Activated T-cell treated with anti-CD3 and anti-CD28 coated beads, Interleukin-2, amount 50 U/mL, for 1 hour (primary cell): ENCODE data around the gene RBM20.
A peak's percentile ranks its signal among the peaks of the same experiment; 100 is the strongest.

Experiments used
- DNase-seq: peaks from one replicate; pipeline ENCODE4 v3.0.0-alpha.2; 2020

Gene RBM20

GRCh38 chr10:110818311-110819256 lies 174.4 kb downstream of the RBM20 start:
- no peak for DNase-seq

DNA sequence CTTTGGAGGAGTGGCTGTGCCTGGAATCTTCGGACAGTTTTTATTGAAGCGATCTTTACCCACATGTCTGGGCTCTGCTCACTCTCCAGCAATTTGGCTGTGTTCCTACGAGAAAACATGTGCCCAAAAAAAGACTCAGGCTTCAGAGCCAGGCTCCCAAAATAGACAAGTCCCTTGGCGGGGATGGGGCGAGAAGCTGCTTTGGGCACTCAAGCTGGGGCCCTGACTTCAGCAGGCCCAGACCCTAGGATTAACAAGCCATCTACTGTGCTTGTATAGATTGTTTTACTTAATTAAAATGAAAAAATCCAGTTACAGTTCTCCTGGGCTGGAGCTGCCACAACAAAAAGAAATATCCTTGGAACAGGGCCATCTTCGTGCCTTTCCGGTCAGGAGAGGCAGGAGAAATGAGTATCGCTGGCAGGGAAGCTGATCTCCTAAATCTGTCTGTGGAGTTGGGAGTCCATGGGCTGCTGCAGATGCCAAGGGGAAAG lies 176.2 kb downstream of the RBM20 start:
- DNase-seq, result no peak

DNA sequence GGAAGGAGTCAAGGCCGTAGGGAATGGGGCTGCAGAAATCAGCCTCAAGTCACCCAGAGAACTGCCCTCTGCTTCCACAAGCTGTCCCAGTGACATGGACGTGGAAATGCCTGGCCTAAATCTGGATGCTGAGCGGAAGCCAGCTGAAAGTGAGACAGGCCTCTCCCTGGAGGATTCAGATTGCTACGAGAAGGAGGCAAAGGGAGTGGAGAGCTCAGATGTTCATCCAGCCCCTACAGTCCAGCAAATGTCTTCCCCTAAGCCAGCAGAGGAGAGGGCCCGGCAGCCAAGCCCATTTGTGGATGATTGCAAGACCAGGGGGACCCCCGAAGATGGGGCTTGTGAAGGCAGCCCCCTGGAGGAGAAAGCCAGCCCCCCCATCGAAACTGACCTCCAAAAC lies 177.4 kb downstream of the RBM20 start:
- no peak for DNase-seq

GRCh38 chr10:110822035-110822711 lies 178.0 kb downstream of the RBM20 start:
- no peak for DNase-seq

GRCh38 chr10:110822712-110823311 lies 178.7 kb downstream of the RBM20 start:
- DNase-seq, result no peak

DNA sequence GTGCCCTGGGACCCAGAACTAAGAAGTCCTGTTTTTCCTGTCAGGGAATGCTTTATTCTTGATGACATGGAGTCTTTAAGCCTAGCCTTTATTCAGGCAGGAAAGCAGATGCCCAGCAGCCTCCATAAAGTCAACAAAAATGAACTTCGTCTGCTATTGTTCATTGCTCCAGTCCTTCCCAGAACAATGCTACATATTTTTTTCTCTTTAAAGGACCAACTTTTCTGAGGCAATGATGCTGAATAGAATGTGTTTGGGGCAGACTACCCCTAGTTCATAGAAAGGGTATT lies 180.0 kb downstream of the RBM20 start:
- no peak for DNase-seq

DNA sequence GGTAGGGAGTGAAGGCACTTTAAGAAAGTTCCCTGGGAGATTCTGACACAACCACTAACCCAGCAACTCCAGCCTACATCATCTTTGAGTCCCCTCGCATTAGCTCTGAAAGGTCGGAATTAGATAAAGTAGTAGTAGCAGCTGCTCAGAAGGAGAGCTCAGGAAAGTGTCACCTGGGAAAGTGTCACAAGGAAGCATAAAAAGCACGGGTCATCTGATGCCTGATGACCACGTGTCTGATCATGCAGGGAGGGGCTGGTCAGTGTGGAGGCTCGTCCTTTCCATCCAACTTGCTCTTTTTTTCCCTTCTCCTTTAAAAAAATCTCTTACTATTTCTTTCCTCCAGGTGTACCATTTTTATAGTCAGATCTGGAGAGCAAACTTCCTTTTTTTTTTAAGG lies 180.5 kb downstream of the RBM20 start:
- no peak for DNase-seq

DNA sequence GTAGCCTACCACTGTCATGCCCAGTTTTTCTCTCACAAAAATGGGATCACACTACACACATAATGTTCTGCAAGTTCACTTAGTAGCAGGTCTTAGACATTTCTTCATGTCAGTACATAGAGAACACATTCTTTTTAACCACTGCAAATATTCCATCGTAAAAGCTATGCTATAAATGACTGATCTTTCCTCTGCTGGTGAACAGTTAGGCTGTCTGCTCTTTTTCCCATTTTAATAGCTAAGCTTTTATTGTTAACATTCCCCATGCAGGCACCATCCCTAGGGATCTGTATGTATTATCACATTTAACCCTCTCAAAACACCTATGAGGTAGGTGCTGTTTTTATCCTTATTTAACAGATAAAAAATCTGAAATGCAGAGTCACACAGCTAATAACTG lies 181.4 kb downstream of the RBM20 start:
- DNase-seq, result no peak

GRCh38 chr10:110827410-110827809 lies 183.3 kb downstream of the RBM20 start:
- no peak for DNase-seq

GRCh38 chr10:110827875-110828274 lies 183.7 kb downstream of the RBM20 start:
- no peak for DNase-seq

DNA sequence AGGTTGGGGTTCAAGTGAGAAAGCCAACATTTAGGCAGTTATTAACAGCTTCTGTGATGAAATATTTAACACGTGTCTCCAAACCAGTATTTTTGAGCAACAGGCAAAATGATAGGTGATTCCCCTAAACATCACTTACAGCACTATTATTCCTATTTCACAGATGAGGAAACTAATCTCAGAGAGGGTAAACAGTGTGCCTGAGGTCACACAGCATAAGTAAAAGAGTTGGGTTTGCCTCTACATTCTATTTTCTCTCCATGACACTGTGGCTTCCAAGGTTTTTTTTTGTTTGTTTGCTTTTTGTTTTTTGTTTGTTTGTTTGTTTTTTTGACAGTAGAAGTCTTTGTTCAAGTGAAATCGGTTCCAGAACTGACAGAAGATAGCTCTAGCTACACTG lies 184.4 kb downstream of the RBM20 start:
- DNase-seq, result no peak

DNA sequence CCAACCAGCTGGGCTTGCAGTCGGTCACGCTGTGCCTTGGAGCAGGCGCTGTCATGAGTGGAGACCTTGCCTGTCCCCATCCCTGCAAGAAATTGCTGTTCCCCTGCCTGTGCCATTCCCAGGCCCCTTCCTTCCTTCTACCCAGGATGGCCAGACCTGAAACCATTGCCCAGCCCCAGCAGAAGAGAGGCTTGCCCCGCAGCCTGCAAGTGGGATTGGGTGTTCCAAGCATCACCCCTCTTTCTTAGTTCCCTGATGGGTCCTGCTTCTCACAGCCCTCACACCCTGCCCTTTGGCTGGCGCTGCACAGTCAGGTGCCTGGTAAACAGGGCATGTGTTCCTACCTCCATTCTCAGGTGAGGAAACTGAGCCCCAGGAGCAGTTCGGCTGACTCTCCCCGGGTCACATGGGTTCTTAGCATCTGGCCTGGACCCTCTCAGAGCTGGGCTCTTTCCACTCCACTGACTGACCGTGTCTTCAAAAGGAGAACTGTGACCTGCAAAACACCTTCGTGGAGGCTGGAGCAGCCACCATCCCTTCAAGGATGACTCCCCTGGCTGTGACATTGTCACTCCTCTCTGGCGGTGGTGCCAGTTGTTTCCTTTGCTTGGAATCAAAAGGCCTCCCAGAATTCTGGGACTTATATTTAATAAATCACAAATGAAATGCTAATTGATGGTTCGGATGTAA lies 185.7 kb downstream of the RBM20 start:
- no peak for DNase-seq

- DNase-seq, result no peak
Observed at GRCh38 chr10:110833234-110833940, 189.3 kb downstream of the RBM20 start.

DNA sequence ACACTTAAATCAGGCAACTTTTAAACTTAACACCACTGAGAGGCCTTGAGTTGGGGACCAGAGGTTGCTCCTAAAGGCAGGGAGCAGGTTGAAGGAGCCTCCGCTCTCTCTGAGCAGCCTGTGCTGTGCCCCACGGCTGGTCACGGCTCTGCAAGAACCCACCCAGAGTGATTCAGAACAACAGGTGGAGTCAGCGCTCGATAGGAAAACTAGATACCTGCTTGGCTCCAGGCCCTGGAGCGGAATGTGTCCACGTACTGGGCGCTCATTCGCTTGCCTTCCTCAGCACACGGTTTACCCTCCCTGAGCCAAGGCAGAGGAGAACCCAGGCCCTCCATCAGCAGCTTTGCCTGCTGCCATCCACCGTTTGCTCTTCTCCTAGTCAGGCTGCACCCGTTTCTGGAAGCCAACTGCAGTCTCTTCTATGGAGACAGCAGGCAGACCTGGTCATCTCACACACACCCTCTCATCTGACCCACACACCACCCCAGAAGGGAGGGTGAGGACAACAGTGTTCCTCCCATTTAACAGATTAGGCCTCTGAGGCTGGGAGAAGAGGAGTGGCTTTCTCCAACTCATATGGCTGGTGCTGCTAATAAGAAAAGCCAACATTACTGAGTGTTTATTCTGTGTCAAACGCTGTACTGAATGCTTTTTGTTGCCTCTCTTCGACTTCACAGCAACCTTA lies 189.9 kb downstream of the RBM20 start:
- DNase-seq, result no peak

GRCh38 chr10:110834629-110835301 lies 190.6 kb downstream of the RBM20 start:
- DNase-seq, result peak; percentile 40

GRCh38 chr10:110835841-110836240 lies 191.7 kb downstream of the RBM20 start:
- DNase-seq, result no peak

GRCh38 chr10:110836706-110837105 lies 192.6 kb downstream of the RBM20 start:
- DNase-seq, result no peak

GRCh38 chr10:110837418-110838171 lies 193.5 kb downstream of the RBM20 start:
- DNase-seq, result no peak

DNA sequence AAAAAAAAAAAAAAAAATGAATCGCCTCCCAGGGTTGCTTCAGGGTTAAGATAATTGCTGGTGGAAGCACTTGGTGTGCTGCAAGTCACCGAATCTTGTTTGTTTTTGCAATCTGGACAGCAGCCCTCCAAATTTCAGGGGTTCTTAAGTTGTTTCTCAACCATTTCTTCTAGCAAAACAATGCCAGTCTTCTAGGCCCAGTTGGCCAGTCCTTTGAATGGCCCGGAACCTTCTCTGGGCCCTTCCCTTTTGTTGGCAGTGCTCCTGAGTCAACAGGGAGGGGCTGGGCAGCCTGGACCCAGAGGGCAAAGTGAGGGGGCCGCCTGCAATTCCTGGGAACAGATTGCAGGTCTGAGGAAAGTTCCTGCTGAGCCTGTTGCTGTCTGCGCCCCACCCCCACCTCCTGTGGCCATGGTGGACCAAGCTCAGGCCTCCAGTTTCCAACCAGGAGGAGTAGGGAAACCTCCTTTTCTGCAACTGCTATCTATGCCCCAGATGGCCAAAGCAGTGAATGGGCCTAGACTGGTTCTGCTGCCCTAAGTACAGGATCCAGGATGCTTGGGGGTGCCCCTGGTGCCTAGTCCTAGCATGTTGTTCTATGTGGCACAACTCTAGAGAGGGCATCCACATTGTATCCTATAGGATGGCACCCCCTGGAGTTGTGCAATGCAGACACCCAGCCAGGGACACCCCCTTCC lies 196.2 kb downstream of the RBM20 start:
- no peak for DNase-seq

GRCh38 chr10:110840923-110841428 lies 196.8 kb downstream of the RBM20 start:
- DNase-seq, result no peak
